OCI-LY7 (cell line): ENCODE data around the gene BRMS1. TPM values are rescaled to one million over a fixed set of nuclear protein-coding genes. Genes with fewer than 3 reads are reported as not detected.

Experiments
- Bru-seq: library from RNA; stranded (reverse); fragments of 400-500 nt; gene quantifications from one replicate; lab custom pipeline; 2021; lab: Mats Ljungman, UMichigan
- BruChase-seq, 2 experiments: library from RNA; stranded (reverse); fragments of 400-500 nt; gene quantifications; one replicate each; lab custom pipeline; 2021; lab: Mats Ljungman, UMichigan
- BruUV-seq: library from RNA; stranded (reverse); fragments of 400-500 nt; replicated peaks from 2 replicates; lab custom pipeline; 2021; lab: Mats Ljungman, UMichigan
- CTCF ChIA-PET: fragments of 300-600 bp; sonication (Branson Sonifier 250); formaldehyde crosslinking; loops from one replicate; lab custom pipeline; 2022; ENCODE audit warnings: antibody characterized with exemption; ENCODE audit not compliant: unreplicated experiment; lab: Charles Lee
- POLR2A ChIA-PET: fragments of 300-600 bp; sonication (Branson Sonifier 250); formaldehyde crosslinking; loops from one replicate; lab custom pipeline; 2022; ENCODE audit warnings: antibody characterized with exemption; lab: Charles Lee
- DNase-seq: peaks from one replicate; pipeline ENCODE4 v3.0.0-alpha.2; 2015; ENCODE audit warnings: low spot score
- H2AFZ ChIP-seq: fragments of 200-600 bp; sonication (generic), shearing (Covaris generic); 2 replicates; pipeline ENCODE4 v1.6.1; 2014; ENCODE audit warnings: mild to moderate bottlenecking, antibody characterized with exemption, low read length, moderate library complexity
- H3K27ac ChIP-seq: fragments of 200-600 bp; sonication (generic); 2 replicates; pipeline ENCODE4 v1.5.1; 2014; ENCODE audit warnings: mixed run types, low read depth, mild to moderate bottlenecking, moderate library complexity, low read length, inconsistent platforms; ENCODE audit not compliant: poor library complexity, severe bottlenecking
- H3K36me3 ChIP-seq: fragments of 200-600 bp; sonication (generic); 2 replicates; pipeline ENCODE4 v1.6.1; 2014; ENCODE audit warnings: mild to moderate bottlenecking, antibody characterized with exemption, low read length, moderate library complexity, mixed read lengths; ENCODE audit not compliant: insufficient read depth
- H3K4me1 ChIP-seq: fragments of 200-600 bp; sonication (generic); 2 replicates; pipeline ENCODE4 v1.5.1; 2014; ENCODE audit warnings: mild to moderate bottlenecking, low read length; ENCODE audit not compliant: insufficient read depth, poor library complexity, severe bottlenecking
- H3K4me2 ChIP-seq: fragments of 200-600 bp; sonication (generic); 2 replicates; pipeline ENCODE4 v1.6.1; 2014; ENCODE audit warnings: mild to moderate bottlenecking, low read length
- H3K4me3 ChIP-seq: fragments of 200-600 bp; sonication (generic); 2 replicates; pipeline ENCODE4 v1.5.1; 2014; ENCODE audit warnings: mild to moderate bottlenecking, low read depth, low read length; ENCODE audit not compliant: poor library complexity, severe bottlenecking
- H3K79me2 ChIP-seq: fragments of 200-600 bp; sonication (generic); 2 replicates; pipeline ENCODE4 v1.6.1; 2016; ENCODE audit warnings: low read depth, mild to moderate bottlenecking, low read length, moderate library complexity, mixed read lengths; ENCODE audit not compliant: insufficient read depth
- H3K9me2 ChIP-seq: fragments of 200-600 bp; sonication (generic); 2 replicates; pipeline ENCODE4 v1.6.1; 2016; ENCODE audit warnings: mild to moderate bottlenecking, low read length, mixed read lengths; ENCODE audit not compliant: insufficient read depth
- H3K9me3 ChIP-seq: fragments of 200-600 bp; sonication (generic); 2 replicates; pipeline ENCODE4 v1.6.1; 2014; ENCODE audit warnings: mild to moderate bottlenecking, mixed run types, low read length, mixed read lengths
- H4K20me1 ChIP-seq: fragments of 200-600 bp; sonication (generic); 2 replicates; pipeline ENCODE4 v1.6.1; 2014; ENCODE audit warnings: mild to moderate bottlenecking, antibody characterized with exemption, low read length, moderate library complexity, mixed read lengths; ENCODE audit not compliant: insufficient read depth
- EZH2phosphoT487 ChIP-seq: fragments of 200-600 bp; sonication (generic); IDR thresholded peaks from 2 replicates; pipeline ENCODE4 v1.6.1; 2018; ENCODE audit warnings: low read depth, borderline replicate concordance, mild to moderate bottlenecking, mixed run types, antibody characterized with exemption, low read length, moderate library complexity, mixed read lengths
- intact Hi-C: fragments of 100-400 bp; cut with micrococcal nuclease; formaldehyde crosslinking; loops from one replicate; pipeline ENCODE4 v1.10.0; 2022; ENCODE audit not compliant: unreplicated experiment
- long read RNA-seq: library from polyadenylated mRNA; stranded (forward); transcript quantifications from one replicate; pipeline ENCODE4 v2.0.0, GENCODE V29; 2022
- total RNA-seq, 2 experiments: library from RNA; depleted of rRNA in 1 of 2; stranded (reverse); fragments of >200 nt in 1 of 2; shearing (Covaris generic) in 1 of 2; gene quantifications; 2 replicates each; pipeline ENCODE4 v1.2.3, GENCODE V29; 2014 to 2022
- TF ChIP-seq, protein P1 (sequence below): fragments of 200-600 bp; sonication (generic); conservative IDR thresholded peaks from 2 replicates; pipeline ENCODE4 v1.5.1; 2014; ENCODE audit warnings: mild to moderate bottlenecking, antibody characterized with exemption, low read length, moderate library complexity, mixed read lengths

BRMS1 gene, protein sequence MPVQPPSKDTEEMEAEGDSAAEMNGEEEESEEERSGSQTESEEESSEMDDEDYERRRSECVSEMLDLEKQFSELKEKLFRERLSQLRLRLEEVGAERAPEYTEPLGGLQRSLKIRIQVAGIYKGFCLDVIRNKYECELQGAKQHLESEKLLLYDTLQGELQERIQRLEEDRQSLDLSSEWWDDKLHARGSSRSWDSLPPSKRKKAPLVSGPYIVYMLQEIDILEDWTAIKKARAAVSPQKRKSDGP
- total RNA-seq (2014; rRNA removed; shearing (Covaris generic)) (43.8 and 56.2 TPM in 2 replicates), total RNA-seq (2022) (35.9 and 43.1 TPM in 2 replicates), Bru-seq, nascent RNA (percentile 62 among the genes with signal in this experiment), BruChase-seq, experiment 1, labeled RNA remaining after a 6-hour chase (percentile 61 among the genes with signal in this experiment), BruChase-seq, experiment 2, labeled RNA remaining after a 2-hour chase (percentile 64 among the genes with signal in this experiment)
- long read RNA-seq, transcript BRMS1-201 (10 exons, 1,445 nt): major isoform, 28 of 37 reads
- long read RNA-seq, partial matches to known transcripts: 1 of 37 reads
- long read RNA-seq, other reads (novel, unspliced or antisense): 6 of 37 reads

DNA sequence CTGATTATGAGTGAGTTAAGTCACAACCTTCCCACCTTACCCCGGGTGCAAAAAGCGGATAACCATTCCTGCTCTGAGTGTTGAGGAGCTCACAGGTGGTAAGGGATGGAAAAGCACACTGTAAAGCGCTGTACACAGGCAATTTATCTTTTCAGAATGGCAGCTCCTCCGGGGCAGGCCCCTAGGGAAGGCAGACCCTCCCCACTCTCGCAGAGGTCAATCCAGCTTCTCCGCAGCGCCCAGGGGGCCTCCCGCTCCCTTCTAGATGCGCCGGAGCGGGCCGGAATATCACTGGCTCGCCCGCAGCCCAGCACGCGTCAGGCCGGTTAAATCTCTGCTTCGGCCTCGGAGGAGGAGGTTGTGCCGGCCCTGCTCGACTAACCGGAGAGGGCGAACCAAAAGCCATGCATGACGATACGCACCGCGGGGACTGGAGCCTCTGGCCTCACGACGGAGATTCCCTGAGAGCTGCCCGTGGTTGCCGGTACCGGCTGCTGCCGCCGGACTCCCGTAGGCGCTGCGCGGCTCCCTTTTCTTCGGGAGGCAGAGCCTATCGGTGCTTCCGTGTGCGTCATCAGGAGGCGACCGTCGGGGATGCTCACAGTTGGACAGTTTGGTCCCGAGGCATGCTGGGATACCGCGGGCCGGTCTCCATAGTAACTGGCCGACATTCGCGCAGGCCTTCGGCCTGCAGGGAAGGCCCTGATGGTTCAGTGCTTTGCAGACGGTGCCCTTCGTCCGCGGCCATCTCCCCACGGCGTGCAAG is at the start of gene BRMS1:
TSS of gene BRMS1 (minus strand) at position 555 of the 766 bp plus-strand sequence. CDS start 2,870 bp downstream, outside the sequence.
- H3K4me2 ChIP-seq: peak within 1 kb of the TSS; percentile 89
- peak within 1 kb of the TSS; percentile 88 for H3K4me3 ChIP-seq
- BruUV-seq: no TSS peak
- no peaks in the 10 kb centered on the region for H3K9me2 ChIP-seq
- H2AFZ ChIP-seq: peak within 1 kb of the TSS; percentile 35; the same call in 1 of the 2 replicates
- peak within 1 kb of the TSS; percentile 35 for H3K27ac ChIP-seq
- intact Hi-C loops: loop anchor here (2.0 to 5.0 kb wide), 2 partner anchors 26 to 32 kb away; partner anchors contain the start of gene SLC29A2
- H3K4me1 ChIP-seq: peaks cover 37% of the 10 kb centered on the region
- peak; percentile 96 for DNase-seq
- TF ChIP-seq, protein P1, sequence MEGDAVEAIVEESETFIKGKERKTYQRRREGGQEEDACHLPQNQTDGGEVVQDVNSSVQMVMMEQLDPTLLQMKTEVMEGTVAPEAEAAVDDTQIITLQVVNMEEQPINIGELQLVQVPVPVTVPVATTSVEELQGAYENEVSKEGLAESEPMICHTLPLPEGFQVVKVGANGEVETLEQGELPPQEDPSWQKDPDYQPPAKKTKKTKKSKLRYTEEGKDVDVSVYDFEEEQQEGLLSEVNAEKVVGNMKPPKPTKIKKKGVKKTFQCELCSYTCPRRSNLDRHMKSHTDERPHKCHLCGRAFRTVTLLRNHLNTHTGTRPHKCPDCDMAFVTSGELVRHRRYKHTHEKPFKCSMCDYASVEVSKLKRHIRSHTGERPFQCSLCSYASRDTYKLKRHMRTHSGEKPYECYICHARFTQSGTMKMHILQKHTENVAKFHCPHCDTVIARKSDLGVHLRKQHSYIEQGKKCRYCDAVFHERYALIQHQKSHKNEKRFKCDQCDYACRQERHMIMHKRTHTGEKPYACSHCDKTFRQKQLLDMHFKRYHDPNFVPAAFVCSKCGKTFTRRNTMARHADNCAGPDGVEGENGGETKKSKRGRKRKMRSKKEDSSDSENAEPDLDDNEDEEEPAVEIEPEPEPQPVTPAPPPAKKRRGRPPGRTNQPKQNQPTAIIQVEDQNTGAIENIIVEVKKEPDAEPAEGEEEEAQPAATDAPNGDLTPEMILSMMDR: no peak
- no peak for TF ChIP-seq EZH2phosphoT487
- peaks cover 4% of the 10 kb centered on the region; the same call in 1 of the 2 replicates for H4K20me1 ChIP-seq
- ChIA-PET CTCF (no interaction called here), POLR2A (interaction anchor here (0.8 to 2.2 kb wide), 4 partner anchors 20 to 34 kb away, joined by 3 to 7 read pairs (median 4); no protein-coding TSS in a partner anchor)
- no peaks in the 10 kb centered on the region for H3K9me3 ChIP-seq
- H3K79me2 ChIP-seq: peaks cover 15% of the 10 kb centered on the region
- H3K36me3 ChIP-seq: peaks cover 20% of the 10 kb centered on the region

DNA sequence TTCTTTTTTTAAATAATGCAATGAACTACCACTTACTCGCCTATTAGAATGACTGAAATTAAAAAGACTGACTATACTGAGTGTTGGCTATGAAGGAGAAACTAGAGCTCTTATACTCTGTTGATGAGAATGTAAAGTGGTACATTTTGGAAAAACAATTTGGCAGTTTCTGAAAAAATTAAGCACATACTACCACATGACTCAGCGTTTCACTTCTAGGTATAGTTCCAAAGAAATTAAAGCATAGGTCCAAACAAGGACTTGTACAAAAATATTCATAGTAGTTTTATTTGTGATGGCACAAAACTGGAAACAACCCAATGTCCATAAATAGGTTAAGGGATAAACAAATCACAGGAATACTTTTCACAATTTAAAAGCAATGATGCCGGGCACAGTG is 49.0 kb upstream of the BRMS1 start:
- no peaks in the 10 kb centered on the region for H3K36me3 ChIP-seq
- no peak for TF ChIP-seq EZH2phosphoT487
- TF ChIP-seq, protein P1: no peak
- intact Hi-C loops: no loop called here
- H3K4me1 ChIP-seq: peaks cover 17% of the 10 kb centered on the region
- CTCF ChIA-PET: no interaction called here
- H2AFZ ChIP-seq: no peak overlapping the region
- no peak overlapping the region for H3K27ac ChIP-seq
- POLR2A ChIA-PET: no interaction called here
- no peak overlapping the region for H3K4me3 ChIP-seq
- H3K9me3 ChIP-seq: no peaks in the 10 kb centered on the region
- no peaks in the 10 kb centered on the region for H3K79me2 ChIP-seq
- DNase-seq: no peak
- H3K9me2 ChIP-seq: no peaks in the 10 kb centered on the region
- H4K20me1 ChIP-seq: no peaks in the 10 kb centered on the region
- no TSS peak for BruUV-seq
- H3K4me2 ChIP-seq: no peak overlapping the region
